GM12873 (cell line): Measurements from ENCODE around the gene PCNT.

Source experiments
- CTCF ChIP-seq: IDR thresholded peaks from 2 replicates; pipeline ENCODE4 v1.5.1; 2012; ENCODE audit warnings: low read depth, mild to moderate bottlenecking, moderate library complexity, low read length, control low read depth; ENCODE audit not compliant: insufficient read depth; ENCODE audit errors: missing control alignments

Gene PCNT

DNA sequence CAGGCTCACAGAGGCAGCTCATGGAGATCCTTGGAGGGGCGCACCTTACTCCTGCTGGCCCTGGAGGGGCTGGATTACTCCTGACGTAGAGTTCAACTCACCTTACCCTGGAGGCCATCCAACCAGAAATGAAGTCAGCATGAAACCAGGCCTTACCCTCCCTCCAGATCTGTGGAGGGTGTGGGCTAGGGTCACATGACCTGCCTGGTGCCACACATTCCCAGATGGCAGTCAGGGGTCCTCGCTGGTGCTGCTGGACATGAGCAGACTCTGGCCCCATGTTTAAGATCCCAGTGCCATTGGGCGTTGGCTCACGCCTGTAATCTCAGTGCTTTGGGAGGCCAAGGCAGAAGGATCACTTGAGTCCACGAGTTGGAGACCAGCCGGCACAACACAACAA, 4.8 kb upstream of the PCNT start:
- TF ChIP-seq CTCF = no peak

DNA sequence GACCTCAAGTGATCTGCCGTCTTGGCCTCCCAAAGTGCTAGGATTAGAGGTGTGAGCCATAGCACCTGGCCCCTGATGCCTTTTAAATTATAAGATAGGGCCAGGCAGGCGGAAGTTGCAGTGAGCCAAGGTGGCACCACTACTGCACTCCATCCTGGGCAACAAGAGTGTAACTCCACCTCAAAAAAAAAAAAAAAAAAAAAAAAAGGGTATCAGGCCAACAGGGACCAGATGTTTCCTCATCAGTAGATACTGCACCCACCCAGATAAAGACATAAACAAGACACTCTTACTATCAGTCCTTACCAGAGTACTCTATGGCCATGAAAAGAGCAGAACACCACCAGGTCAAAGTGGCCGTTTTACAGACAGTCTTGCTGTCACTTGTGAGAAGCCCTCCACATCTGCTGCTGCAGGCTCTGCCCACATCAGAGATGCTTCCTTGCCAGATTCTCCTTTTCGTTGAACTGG, 3.6 kb upstream of the PCNT start:
- TF ChIP-seq CTCF = no peak

DNA sequence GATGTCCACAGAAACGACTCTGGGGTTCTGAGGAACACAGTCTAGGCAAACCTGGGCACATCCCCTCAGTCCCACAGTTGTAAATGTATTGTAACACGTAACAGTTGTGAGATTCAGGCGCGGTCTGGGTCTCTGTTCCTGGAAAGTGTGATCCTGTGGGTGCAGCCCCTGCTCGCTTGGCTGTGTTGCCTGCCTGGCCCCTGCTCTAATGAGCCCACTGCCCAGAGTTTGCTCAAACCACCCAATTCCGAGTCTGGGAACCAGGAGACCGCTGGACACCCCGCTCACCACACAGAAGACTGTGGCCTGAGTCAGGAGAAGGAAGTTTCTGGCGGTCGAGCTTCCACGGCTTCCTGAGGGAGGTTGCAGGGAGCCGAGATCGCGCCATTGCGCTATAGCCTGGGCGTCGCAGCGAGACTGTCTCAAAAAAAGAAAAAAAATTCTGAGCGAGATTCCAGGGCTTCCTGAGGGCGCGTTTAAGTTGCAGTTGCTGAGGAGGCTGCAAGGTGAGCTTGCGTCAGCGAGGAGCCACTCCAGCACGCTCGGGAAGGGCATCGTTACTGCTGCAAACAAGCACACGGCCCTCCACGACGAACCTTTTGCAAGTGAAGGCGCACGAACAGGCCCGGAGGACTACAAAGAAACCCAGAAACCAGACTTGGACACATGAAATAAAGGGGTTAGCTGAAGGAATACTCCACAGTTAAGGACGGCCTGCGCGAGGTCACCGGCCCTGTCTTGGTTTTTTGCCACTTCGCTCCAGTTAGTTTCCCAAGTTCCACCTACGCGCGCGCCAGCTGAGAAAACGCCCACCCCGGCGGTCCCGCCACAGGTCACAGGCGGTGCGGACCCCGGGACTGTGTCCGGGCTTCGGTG, 1.4 kb upstream of the PCNT start:
- TF ChIP-seq CTCF = no peak

DNA sequence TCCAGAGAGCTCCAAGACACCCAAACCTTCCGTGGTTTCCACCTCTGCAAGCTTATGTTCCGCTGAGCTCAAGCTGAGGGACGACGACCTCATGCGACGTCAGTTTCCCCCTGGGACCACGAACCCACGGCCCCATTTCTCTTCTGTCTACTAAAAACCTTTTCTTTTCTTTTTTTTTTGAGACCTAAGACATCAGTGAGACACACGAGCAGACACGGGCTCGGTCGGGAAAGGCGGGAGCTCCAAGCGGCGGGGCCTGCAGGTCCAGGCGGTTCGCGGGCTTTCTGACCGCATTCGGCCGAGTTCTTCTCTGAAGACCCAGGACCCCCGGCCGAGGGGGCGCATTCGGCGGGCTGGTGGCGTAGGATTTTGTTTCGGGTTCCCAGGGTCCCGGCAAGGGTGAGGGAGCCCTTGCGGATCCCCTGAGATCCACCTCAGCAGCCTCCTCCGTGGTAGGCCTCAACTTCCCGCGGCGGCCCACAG, 688 bp upstream of the PCNT start:
- no peak for TF ChIP-seq CTCF

GRCh38 chr21:46324390-46325072, 575 bp downstream of the PCNT start:
- peak; percentile 11 for TF ChIP-seq CTCF

GRCh38 chr21:46325073-46325912, 1.3 kb downstream of the PCNT start:
- TF ChIP-seq CTCF = peak; percentile 40
